Measurements from ENCODE around the gene CYP4F12. TPM values are rescaled to one million over a fixed set of nuclear protein-coding genes. Genes with fewer than 3 reads are reported as not detected.

The CYP4F12 gene
- total and polyA plus RNA-seq, 2 experiments from 2014 or later, result not detected

DNA sequence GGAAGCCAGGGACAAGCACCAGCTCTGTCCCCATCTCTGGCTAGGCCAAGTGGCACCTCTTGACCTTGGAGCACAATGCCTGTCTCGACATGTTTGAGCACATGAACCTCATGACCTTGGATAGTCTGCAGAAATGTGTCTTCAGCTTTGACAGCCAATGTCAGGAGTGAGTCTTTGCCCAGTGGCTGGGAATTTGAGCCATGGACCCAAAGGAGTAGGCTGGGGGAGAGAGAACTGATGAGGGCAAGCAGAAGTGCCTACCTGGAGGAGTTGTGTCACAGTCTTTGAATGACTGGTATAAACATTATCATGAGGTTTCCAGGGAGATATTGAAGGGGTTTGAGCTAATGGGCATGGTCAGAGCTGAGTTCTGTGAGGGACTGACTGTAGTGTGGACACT lies 6.7 kb upstream of the CYP4F12 start (continued):
- no peak for TF ChIP-seq STAT1 (IDR thresholded peaks at IDR 0.05; ENCODE audit: unreplicated experiment)
- no peak for TF ChIP-seq NANOG (IDR thresholded peaks at IDR 0.05; ENCODE audit: borderline replicate concordance)
- no peak for TF ChIP-seq EZH2phosphoT487 (IDR thresholded peaks at IDR 0.05; ENCODE audit: unreplicated experiment)
- no peak for TF ChIP-seq EZH2 (IDR thresholded peaks at IDR 0.05; ENCODE audit: low read depth, unreplicated experiment)
- no peak for TF ChIP-seq ZNF114 (CRISPR knock-in tag; IDR thresholded peaks at IDR 0.05)

DNA sequence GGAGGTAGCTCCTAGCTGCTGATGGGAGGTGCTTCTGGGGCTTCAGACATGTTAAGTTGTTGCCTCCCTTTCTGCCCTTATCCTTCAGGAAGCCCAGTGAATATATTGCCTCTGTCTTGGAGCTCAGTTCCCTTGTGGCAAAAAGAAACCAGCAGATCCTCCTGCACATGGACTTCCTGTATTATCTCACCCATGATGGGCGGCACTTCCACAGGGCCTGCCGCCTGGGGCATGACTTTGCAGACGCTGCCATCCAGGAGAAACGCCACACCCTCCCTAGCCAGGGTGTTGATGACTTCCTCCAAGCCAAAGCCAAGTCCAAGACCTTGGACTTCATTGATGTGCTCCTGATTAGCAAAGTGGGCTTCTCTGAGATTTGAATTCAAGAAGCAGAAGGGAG lies 6.0 kb upstream of the CYP4F12 start:
- H4K20me1 ChIP-seq (replicated peaks; ENCODE audit: insufficient read depth), result no peaks in the 10 kb centered on the region
- no peaks in the 10 kb centered on the region for H3F3A ChIP-seq (replicated peaks; ENCODE audit: low read depth)
- no peak overlapping the region for H3K27ac Mint-ChIP-seq
- peaks cover 23% of the 10 kb centered on the region for H3K36me3 Mint-ChIP-seq (ENCODE audit: low read depth)
- ATAC-seq, result no peak
- H3K27me3 Mint-ChIP-seq (ENCODE audit: insufficient read depth, low read depth, poor library complexity), result no peaks in the 10 kb centered on the region
- H3K27me3 ChIP-seq (ENCODE audit: insufficient read depth), result no peaks in the 10 kb centered on the region
- no peak overlapping the region for H3K4me2 ChIP-seq
- no peak overlapping the region for H2AFZ ChIP-seq
- H3K4me3 ChIP-seq, result no peak overlapping the region
- no peaks in the 10 kb centered on the region for H3K4me1 Mint-ChIP-seq
- no peaks in the 10 kb centered on the region for H3K79me2 ChIP-seq (replicated peaks; ENCODE audit: insufficient read depth)
- peaks cover 7% of the 10 kb centered on the region; the same call in 1 of the 2 replicates for H3K36me3 ChIP-seq (ENCODE audit: insufficient read depth)
- peaks cover under 1% of the 10 kb centered on the region for H3K9me3 Mint-ChIP-seq
- H3K4me1 ChIP-seq (ENCODE audit: insufficient read depth), result no peaks in the 10 kb centered on the region
- no peak overlapping the region for H3K4me3 Mint-ChIP-seq
- no peak for DNase-seq (ENCODE audit: low spot score)
- no peak overlapping the region for H3K27ac ChIP-seq (ENCODE audit: low read depth)
- H3K9me2 ChIP-seq (ENCODE audit: insufficient read depth), result no peaks in the 10 kb centered on the region
- TF ChIP-seq NANOG (IDR thresholded peaks at IDR 0.05; ENCODE audit: borderline replicate concordance) (no peak), POLR2AphosphoS5 (IDR thresholded peaks at IDR 0.05; ENCODE audit: low read depth) (no peak), ZNF462 (CRISPR knock-in tag; IDR thresholded peaks at IDR 0.05) (no peak), REST (IDR thresholded peaks at IDR 0.05; ENCODE audit: unreplicated experiment) (no peak), EZH2 (IDR thresholded peaks at IDR 0.05; ENCODE audit: low read depth, unreplicated experiment) (no peak), EZH2phosphoT487 (IDR thresholded peaks at IDR 0.05; ENCODE audit: unreplicated experiment) (no peak), JUNB (IDR thresholded peaks at IDR 0.05; ENCODE audit: unreplicated experiment) (no peak)
- TF ChIP-seq, protein P1, sequence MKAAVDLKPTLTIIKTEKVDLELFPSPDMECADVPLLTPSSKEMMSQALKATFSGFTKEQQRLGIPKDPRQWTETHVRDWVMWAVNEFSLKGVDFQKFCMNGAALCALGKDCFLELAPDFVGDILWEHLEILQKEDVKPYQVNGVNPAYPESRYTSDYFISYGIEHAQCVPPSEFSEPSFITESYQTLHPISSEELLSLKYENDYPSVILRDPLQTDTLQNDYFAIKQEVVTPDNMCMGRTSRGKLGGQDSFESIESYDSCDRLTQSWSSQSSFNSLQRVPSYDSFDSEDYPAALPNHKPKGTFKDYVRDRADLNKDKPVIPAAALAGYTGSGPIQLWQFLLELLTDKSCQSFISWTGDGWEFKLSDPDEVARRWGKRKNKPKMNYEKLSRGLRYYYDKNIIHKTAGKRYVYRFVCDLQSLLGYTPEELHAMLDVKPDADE (IDR thresholded peaks at IDR 0.05), result no peak
